ENCODE measurements around the gene EPS8L2.

The EPS8L2 gene

GRCh38 chr11:699753-700152, 6.3 kb upstream of the EPS8L2 start:
- no peaks in the 10 kb centered on the region for H4K20me1 ChIP-seq (ENCODE audit: insufficient read depth, low read length, poor library complexity, severe bottlenecking)
- H3K79me2 ChIP-seq (ENCODE audit: insufficient read depth, low read length) = peaks cover 20% of the 10 kb centered on the region
- no peaks in the 10 kb centered on the region for H3K27me3 ChIP-seq (ENCODE audit: insufficient read depth, low read length, poor library complexity, severe bottlenecking)
- 0 out of 2 replicates have a peak, but pooled peaks cover 4% of the 10 kb centered on the region for H3F3A ChIP-seq (ENCODE audit: low read depth)
- H2AFZ ChIP-seq (ENCODE audit: low read length) = no peak overlapping the region
- no peak overlapping the region for H3K4me2 ChIP-seq (ENCODE audit: low read depth, low read length, poor library complexity, severe bottlenecking)
- H3K4me1 ChIP-seq (ENCODE audit: insufficient read depth, low read length, poor library complexity, severe bottlenecking) = peaks cover 43% of the 10 kb centered on the region
- H3K9ac ChIP-seq (ENCODE audit: low read depth, low read length, poor library complexity, severe bottlenecking) = no peak overlapping the region
- no peaks in the 10 kb centered on the region for H3K9me2 ChIP-seq (replicated peaks; ENCODE audit: low read depth, low read length)
- no peaks in the 10 kb centered on the region for H3K36me3 ChIP-seq (ENCODE audit: insufficient read depth, low read length)
- H3K4me3 ChIP-seq (ENCODE audit: low read length, poor library complexity, severe bottlenecking) = no peak overlapping the region
- no peaks in the 10 kb centered on the region for H3K9me3 ChIP-seq (ENCODE audit: insufficient read depth, low read depth, low read length)
- TF ChIP-seq, protein P1, sequence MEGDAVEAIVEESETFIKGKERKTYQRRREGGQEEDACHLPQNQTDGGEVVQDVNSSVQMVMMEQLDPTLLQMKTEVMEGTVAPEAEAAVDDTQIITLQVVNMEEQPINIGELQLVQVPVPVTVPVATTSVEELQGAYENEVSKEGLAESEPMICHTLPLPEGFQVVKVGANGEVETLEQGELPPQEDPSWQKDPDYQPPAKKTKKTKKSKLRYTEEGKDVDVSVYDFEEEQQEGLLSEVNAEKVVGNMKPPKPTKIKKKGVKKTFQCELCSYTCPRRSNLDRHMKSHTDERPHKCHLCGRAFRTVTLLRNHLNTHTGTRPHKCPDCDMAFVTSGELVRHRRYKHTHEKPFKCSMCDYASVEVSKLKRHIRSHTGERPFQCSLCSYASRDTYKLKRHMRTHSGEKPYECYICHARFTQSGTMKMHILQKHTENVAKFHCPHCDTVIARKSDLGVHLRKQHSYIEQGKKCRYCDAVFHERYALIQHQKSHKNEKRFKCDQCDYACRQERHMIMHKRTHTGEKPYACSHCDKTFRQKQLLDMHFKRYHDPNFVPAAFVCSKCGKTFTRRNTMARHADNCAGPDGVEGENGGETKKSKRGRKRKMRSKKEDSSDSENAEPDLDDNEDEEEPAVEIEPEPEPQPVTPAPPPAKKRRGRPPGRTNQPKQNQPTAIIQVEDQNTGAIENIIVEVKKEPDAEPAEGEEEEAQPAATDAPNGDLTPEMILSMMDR (conservative IDR thresholded peaks at IDR 0.05; ENCODE audit: low read length) = no peak

DNA sequence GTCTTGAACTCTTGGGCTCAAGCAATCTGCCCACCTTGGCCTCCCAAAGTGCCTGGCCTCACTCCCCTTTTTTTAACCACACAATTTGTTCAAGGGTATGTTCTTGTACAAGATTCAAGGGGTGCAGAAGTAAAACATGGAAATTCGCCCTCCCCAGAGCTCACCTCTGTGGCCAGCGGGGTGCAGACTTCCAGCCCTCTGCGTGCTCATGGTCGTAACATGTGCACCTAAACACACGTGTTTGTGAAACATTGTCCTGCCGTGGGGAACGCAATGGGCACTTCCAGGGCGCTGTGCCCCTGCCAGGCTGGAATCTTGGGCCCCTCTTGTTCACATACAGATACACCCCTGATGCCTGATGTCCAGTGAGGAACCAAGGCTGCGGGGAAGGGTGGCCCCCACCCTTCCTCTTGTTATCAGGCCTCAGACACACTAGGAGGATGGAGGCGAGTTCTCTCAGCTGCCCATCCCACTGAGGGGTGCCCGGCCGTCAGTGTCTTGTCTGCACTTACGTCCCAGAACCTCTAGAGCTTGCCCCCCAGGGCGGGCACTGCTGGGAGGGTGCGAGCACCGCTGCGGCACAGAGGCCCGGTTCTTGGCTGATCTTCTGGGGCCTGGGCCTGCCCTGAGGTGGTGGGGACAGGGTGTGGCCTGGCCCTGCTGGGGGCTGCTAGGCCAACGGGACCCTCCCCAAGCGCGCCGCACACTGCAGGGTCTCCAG, 4.1 kb upstream of the EPS8L2 start:
- H3K79me2 ChIP-seq (ENCODE audit: insufficient read depth, low read length) = peaks cover 12% of the 10 kb centered on the region; the same call in 1 of the 2 replicates
- H2AFZ ChIP-seq (ENCODE audit: low read length) = no peak overlapping the region
- no peaks in the 10 kb centered on the region for H3K36me3 ChIP-seq (ENCODE audit: insufficient read depth, low read length)
- H3F3A ChIP-seq (ENCODE audit: low read depth) = 0 out of 2 replicates have a peak, but pooled peaks cover 4% of the 10 kb centered on the region
- H3K27me3 ChIP-seq (ENCODE audit: insufficient read depth, low read length, poor library complexity, severe bottlenecking) = no peaks in the 10 kb centered on the region
- H3K9me2 ChIP-seq (replicated peaks; ENCODE audit: low read depth, low read length) = no peaks in the 10 kb centered on the region
- H3K4me1 ChIP-seq (ENCODE audit: insufficient read depth, low read length, poor library complexity, severe bottlenecking) = peaks cover 43% of the 10 kb centered on the region
- no peak overlapping the region for H3K9ac ChIP-seq (ENCODE audit: low read depth, low read length, poor library complexity, severe bottlenecking)
- H4K20me1 ChIP-seq (ENCODE audit: insufficient read depth, low read length, poor library complexity, severe bottlenecking) = no peaks in the 10 kb centered on the region
- TF ChIP-seq, protein P1 (conservative IDR thresholded peaks at IDR 0.05; ENCODE audit: low read length) = no peak
- TF ChIP-seq EZH2phosphoT487 (IDR thresholded peaks at IDR 0.05; ENCODE audit: borderline replicate concordance) = no peak
- H3K9me3 ChIP-seq (ENCODE audit: insufficient read depth, low read depth, low read length) = no peaks in the 10 kb centered on the region
- no peak overlapping the region for H3K4me3 ChIP-seq (ENCODE audit: low read length, poor library complexity, severe bottlenecking)
- no peak overlapping the region for H3K4me2 ChIP-seq (ENCODE audit: low read depth, low read length, poor library complexity, severe bottlenecking)

- Histone ChIP-seq H3K9me3 (ENCODE audit: insufficient read depth, low read depth, low read length) (no peaks in the 10 kb centered on the region), H3K79me2 (ENCODE audit: insufficient read depth, low read length) (0 out of 2 replicates have a peak, but pooled peaks cover 3% of the 10 kb centered on the region), H3K4me3 (ENCODE audit: low read length, poor library complexity, severe bottlenecking) (no peak overlapping the region), H3F3A (ENCODE audit: low read depth) (no peaks in the 10 kb centered on the region), H4K20me1 (ENCODE audit: insufficient read depth, low read length, poor library complexity, severe bottlenecking) (no peaks in the 10 kb centered on the region), H3K4me1 (ENCODE audit: insufficient read depth, low read length, poor library complexity, severe bottlenecking) (peaks cover 35% of the 10 kb centered on the region), H2AFZ (ENCODE audit: low read length) (no peak overlapping the region), H3K36me3 (ENCODE audit: insufficient read depth, low read length) (no peaks in the 10 kb centered on the region), H3K9ac (ENCODE audit: low read depth, low read length, poor library complexity, severe bottlenecking) (peak overlapping the region; percentile 40), H3K4me2 (ENCODE audit: low read depth, low read length, poor library complexity, severe bottlenecking) (no peak overlapping the region), H3K9me2 (replicated peaks; ENCODE audit: low read depth, low read length) (no peaks in the 10 kb centered on the region), H3K27me3 (ENCODE audit: insufficient read depth, low read length, poor library complexity, severe bottlenecking) (no peaks in the 10 kb centered on the region)
- TF ChIP-seq EZH2phosphoT487 (IDR thresholded peaks at IDR 0.05; ENCODE audit: borderline replicate concordance) = no peak
- TF ChIP-seq, protein P1 (conservative IDR thresholded peaks at IDR 0.05; ENCODE audit: low read length) = no peak
Measured at GRCh38 chr11:702462-703461, 3.3 kb upstream of the EPS8L2 start.
